SH-SY5Y (cell line): Measurements from ENCODE around the gene ANO4.

Experiments used
- GATA2 ChIP-seq: IDR thresholded peaks from 2 replicates; pipeline ENCODE4 v1.6.1; 2011; ENCODE audit warnings: mild to moderate bottlenecking, low read depth, low read length
- GATA3 ChIP-seq: IDR thresholded peaks from 2 replicates; pipeline ENCODE4 v1.6.1; 2011; ENCODE audit warnings: low read depth, mild to moderate bottlenecking, low read length, moderate library complexity

ANO4 gene

DNA sequence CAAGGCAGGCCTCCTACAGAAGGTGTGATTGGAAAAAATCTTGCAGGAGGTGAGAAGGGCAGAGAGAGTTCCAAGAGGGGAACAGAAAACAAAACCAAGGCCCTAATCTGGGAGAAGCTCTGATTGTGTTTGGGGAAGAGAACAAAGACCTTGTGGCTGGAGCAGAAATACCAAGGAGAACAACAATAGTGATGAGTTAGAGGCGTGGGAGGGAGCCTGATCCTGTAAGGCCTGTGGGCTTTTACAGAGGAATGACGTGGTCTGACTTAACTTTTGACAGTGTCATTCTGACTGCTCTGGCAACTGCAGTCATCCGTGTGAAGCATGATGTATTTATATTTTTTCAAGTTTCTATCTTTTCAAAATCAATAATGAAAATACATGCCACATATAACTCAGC lies 200.6 kb downstream of the ANO4 start:
- TF ChIP-seq GATA3 = no peak
- no peak for TF ChIP-seq GATA2

DNA sequence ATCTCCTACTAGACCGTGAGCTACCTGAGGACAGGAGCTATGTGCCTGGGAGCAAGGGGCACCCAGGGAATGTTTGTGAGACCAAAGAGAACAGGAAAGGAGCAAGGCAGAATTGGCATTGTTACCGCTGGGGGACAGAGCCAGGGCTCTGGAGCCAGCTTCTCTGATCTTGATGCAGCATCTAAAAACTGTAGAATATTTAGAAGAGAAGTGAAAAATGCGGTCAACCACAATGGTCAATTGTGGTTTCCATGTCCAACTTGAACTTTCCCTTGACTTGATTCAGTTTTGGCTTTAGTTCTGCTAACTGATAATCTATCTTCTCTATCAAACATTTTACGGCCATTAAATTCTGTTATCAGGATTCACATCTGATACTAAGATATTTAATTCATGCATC lies 201.2 kb downstream of the ANO4 start:
- no peak for TF ChIP-seq GATA2
- TF ChIP-seq GATA3 = no peak

DNA sequence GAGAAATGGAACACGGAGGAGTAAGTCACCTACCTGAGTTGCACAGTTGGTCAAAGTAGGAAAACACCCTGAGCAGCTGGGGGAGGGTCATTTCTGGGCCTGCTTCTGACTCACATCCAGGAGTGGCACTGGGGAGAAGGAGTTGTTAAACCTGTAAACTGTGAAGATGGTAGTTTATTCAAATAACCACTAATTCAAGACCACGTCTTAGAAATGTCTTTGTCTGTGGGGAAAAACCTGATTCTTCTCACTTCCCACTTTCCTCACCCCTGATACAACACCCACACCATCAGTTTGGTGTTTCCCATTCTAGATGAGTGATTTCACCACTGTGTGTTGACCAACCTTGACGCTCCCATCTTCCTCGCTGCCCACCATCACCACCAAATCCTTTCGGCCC lies 207.1 kb downstream of the ANO4 start:
- no peak for TF ChIP-seq GATA3
- no peak for TF ChIP-seq GATA2

DNA sequence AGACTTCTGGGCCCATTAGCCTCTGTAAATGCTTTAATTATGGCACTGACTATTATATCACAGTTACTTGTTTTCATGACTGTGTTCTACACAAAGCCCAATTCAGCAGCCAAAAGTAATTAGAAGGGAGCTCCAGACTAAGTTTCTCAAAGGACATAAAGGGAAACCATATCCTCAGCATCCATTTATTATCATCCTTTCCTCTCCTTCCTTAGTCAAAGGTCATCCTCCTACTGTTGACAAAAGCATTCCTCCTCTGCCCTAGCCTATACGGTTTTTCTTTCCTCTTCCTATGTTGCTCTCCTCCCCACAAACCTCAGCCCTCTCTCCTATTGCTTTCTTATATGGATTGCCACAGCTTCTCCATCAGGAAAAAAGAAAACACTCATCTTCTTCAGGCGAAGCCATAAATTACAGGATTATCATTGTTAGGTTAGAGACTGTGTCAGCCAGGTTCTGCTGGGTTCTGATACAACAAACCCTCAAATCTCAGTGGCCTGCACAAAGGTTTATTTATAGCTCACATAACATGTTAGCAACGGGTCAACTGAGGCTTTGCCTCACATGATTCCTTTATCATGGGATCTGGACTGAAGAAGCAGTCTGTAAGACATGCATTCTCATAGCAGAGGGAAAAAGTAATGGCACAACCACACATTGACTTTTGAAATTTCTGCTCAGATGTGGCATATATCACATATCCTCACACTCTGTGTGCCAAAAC lies 208.3 kb downstream of the ANO4 start:
- TF ChIP-seq GATA3 (no peak), GATA2 (no peak)

DNA sequence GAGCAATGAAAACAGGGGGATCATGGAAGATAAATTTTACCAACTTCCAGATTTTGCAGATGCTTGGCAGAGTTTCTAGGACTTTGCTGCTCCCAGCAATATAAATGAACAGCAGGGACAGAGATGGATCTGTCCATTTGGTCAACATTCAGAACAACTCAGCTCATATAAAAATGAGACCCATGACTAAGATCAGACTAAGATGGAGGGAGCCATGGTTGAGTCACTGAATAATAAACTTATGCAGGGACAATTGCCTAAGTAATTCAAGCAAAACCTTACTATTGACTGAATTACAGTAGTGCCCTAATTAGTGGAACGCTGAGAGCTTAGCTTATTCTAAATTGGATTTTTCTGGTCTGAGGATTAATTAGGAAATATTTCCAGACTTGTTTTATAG lies 210.3 kb downstream of the ANO4 start:
- TF ChIP-seq GATA3 = no peak
- TF ChIP-seq GATA2 = no peak

DNA sequence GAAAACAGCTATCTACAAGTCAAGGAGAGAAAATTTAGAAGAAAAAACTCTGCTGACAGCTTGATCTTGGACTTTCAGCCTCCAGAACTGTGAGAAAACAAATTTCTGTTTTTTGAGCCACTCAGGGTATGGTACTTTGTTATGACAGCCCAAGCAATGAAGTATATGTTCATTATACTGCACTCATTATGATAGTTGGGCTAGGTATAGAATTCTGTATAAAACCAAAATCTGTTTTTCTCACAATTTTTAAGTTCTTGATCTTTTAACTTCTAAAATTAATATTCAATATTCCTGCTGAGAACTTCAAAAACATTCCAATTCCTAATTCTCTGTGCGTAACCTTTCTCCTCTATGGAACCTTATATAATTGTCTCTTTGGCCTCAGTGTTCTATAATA lies 214.7 kb downstream of the ANO4 start:
- no peak for TF ChIP-seq GATA2
- no peak for TF ChIP-seq GATA3

DNA sequence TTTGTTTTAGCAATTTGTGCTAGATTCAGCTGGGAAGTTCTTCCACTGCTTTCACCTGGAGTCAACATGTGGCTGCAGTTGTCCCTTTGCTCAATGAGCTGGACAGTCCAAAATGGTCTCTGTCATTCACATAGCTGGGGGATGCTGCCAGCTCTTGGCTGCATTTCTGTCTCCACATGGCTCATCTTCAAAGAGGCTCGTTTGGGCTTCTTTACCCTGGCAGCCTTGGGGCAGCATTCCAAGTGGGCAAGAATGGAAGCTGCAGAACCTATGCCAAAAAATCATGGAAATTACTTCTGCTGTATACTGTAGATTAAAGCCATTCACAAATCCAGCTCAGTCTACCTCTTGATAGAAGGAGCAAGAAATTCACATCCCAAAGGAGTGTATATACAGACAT lies 216.3 kb downstream of the ANO4 start:
- no peak for TF ChIP-seq GATA3
- TF ChIP-seq GATA2 = no peak

DNA sequence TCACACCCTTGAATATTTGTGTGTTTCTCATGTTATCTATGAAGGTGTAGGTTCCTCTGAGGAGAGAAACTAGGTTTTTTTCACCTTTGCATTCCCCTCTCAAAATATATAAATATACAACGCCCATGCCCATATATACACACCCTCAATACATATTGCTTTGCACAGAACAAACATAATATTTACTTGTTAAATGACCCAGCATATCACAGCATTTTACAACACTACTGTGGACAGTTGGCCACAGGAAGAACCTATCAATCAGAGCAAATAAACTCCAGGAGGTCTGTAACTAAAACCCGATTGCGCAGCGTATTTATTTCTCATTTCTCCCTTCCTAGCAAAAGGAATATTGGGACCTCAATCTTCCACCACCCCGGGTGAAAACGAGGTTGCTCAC lies 219.4 kb downstream of the ANO4 start:
- TF ChIP-seq GATA3 (no peak), GATA2 (no peak)

DNA sequence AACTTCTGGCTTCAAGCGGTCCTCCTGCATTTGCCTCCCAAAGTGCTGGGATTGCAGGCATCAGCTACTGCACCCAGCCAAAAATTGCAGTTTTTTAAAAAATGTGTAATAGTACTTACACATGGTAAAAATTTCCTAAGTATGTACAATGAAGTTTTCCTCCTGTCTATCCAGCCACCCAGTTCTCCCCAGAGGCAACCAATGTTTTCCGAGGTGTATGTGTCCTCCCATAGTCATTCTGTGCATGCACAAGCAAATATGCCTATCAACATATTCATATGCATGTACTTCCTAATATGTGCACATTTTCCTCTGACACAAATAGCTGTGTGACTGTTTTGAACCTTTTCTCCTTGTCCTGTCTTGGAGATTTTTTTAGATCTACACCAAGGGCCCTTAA lies 220.5 kb downstream of the ANO4 start:
- TF ChIP-seq GATA2 = no peak

DNA sequence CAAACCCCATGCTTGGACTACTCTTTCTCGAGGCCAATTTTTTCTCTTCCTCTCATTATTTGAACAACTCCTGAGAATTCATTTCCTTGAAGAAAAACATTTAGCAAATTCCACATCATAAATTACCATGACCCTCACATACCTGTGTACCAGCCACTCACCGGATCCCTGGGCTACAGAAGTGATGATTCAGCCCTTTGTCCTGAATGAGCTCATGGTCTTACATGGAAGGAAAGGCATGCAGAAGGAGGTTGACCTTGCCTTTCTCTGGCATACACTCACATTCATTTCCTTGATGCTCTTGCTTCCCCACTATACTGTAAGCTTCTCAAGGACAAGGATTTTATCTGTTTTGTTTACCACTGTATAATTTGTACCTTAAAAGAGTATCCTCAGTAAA lies 224.0 kb downstream of the ANO4 start:
- TF ChIP-seq GATA3 (no peak), GATA2 (no peak)

DNA sequence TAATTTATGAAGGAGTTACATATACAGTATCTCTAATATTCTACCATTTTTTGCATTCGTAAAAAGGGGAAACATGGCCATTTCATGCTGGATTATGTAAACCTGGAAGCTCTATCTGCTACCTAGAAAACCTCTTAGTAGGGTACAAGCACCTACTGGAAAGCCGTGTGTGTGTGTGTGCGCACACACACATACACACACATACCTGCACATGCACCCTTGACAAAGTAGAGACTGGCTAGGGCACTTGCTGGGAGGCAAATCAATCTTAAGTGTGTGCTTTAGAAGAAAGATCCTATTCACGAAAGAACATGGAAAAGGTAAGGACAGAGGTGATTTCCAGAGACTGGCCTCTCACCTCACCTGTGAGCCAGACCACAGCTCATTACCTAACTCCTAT lies 224.6 kb downstream of the ANO4 start:
- TF ChIP-seq GATA2 (no peak), GATA3 (no peak)

DNA sequence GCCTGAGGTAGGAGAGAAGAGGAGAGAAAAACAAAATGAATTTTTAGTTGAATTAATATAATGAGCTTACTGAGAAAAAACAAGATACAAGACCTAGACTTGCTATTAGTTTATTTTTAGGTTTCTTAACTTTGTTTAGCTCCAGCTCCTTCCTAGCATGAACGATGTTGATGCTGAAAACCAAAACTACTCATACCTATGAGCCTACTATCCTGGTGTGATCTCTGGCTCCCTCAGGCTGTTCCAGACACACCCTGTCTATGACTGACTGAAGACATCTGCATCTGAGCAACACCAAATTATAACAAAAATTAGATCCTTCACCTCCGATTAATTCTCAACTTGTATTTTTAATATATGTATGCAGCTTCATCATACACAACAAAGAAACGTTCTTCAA lies 225.1 kb downstream of the ANO4 start:
- TF ChIP-seq GATA3 (no peak), GATA2 (no peak)

DNA sequence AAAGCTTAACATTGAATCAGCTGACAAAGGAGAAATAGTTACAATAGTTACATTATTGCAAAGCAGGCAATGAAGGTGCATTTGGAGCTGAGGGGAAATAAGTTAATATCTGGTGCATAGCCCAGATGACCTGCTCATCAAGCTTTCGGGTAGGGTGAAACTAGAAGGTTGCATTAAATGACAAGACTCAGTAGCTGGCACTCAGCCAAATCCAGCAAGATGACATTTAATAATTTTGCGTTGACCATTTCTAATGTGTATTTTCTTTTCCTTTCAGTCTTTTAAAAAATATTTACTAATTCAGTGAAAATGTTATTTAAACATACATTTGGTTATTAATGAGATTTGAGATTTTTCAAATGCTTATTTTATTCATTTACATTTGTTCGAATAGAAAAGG lies 226.9 kb downstream of the ANO4 start:
- TF ChIP-seq GATA3 (no peak), GATA2 (no peak)

DNA sequence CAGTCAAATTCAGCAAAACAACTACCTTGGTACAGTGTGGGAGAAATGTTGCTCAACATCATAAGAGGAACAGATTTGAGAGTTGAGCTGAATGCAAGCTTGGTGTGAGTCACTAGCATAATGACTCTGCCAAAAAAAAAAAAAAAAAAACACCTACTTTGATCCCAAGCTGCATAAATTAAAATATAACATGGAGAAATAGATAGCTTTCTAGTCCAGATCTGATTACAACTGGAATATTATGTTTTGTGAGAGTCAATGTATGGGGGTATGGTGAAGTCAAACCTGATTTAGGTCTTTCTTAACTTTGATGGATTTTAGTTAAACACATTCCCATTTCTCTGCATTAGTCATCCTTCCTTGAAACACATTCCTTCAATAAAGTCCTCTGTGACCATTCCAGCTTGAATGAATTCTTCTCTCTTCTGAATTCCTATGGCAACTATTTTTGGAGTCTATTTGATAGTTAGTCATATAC lies 227.4 kb downstream of the ANO4 start:
- no peak for TF ChIP-seq GATA3
- TF ChIP-seq GATA2 = no peak

DNA sequence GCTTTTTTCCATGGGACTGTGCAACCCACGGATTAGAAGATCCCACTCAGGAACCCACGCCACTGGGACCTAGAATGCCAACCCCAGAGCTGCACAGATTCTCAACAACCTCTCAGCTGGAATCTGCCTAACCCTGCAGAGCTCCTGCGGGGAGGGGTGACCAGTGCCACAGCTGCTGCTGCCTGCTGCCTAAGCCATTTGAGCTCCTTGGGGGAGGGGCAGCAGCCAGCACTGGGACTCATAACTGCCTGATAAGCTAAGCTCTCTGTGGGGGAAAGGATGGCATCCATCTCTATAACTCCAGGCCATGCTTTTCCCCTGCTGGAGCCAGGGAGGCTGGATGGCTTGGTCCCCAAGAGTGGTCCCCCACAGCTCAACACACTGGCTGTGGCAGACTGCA lies 232.6 kb downstream of the ANO4 start:
- TF ChIP-seq GATA2 (no peak), GATA3 (no peak)

DNA sequence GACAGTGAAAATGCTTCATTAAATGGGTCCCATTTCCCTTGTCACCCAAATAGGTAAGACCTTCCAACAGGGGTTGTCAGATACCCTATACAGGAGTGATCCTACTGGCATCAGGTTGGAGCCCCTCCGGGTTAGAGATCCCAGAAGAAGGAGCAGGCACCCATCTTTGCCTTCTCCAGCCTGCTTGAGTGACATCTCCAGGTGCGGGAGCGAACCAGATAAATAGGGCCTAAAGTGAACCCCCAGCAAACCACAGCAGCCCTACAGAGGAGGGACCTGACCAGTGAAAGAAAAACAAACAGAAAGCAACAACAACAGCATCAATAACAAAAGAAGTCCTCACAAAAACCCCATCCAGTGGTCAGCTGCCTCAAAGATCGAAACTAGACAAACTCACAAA lies 233.2 kb downstream of the ANO4 start:
- TF ChIP-seq GATA3 = no peak
- TF ChIP-seq GATA2 = no peak
